H9 (cell line): ENCODE measurements around the gene MICAL2. TPM values are rescaled to one million over a fixed set of nuclear protein-coding genes. Genes with fewer than 3 reads are reported as not detected.

Experiments used
- DNase-seq: peaks from one replicate; pipeline ENCODE4 v3.0.0-alpha.2; 2017
- H2AFZ ChIP-seq: one replicate; pipeline ENCODE4 v1.6.1; 2013; ENCODE audit warnings: mild to moderate bottlenecking, low read length, control low read depth, moderate library complexity
- H2AK5ac ChIP-seq: 2 replicates; pipeline ENCODE4 v1.6.1; 2013; ENCODE audit warnings: low read length, control low read depth, mixed read lengths; ENCODE audit not compliant: insufficient read length
- H2BK120ac ChIP-seq: one replicate; pipeline ENCODE4 v1.6.1; 2013; ENCODE audit warnings: low read depth, mild to moderate bottlenecking, low read length, control low read depth, inconsistent platforms; ENCODE audit not compliant: poor library complexity, severe bottlenecking
- H2BK12ac ChIP-seq: 2 replicates; pipeline ENCODE4 v1.6.1; 2013; ENCODE audit warnings: low read length, control low read depth, mixed read lengths, low read depth; ENCODE audit not compliant: insufficient read length
- H2BK15ac ChIP-seq: 2 replicates; pipeline ENCODE4 v1.6.1; 2013; ENCODE audit warnings: low read depth, low read length, control low read depth
- H2BK20ac ChIP-seq: one replicate; pipeline ENCODE4 v1.6.1; 2013; ENCODE audit warnings: low read depth, mild to moderate bottlenecking, low read length, control low read depth, inconsistent platforms; ENCODE audit not compliant: poor library complexity, severe bottlenecking
- H2BK5ac ChIP-seq: 2 replicates; pipeline ENCODE4 v1.6.1; 2013; ENCODE audit warnings: low read length, control low read depth, mixed read lengths; ENCODE audit not compliant: insufficient read length
- H3K14ac ChIP-seq: 2 replicates; pipeline ENCODE4 v1.6.1; 2013; ENCODE audit warnings: low read length, control low read depth; ENCODE audit not compliant: insufficient read depth
- H3K18ac ChIP-seq: 2 replicates; pipeline ENCODE4 v1.6.1; 2013; ENCODE audit warnings: low read depth, mild to moderate bottlenecking, mixed read lengths, low read length, control low read depth; ENCODE audit not compliant: insufficient read length
- H3K23ac ChIP-seq: 2 replicates; pipeline ENCODE4 v1.6.1; 2013; ENCODE audit warnings: low read length, control low read depth, mixed read lengths, low read depth; ENCODE audit not compliant: insufficient read length
- H3K23me2 ChIP-seq: 2 replicates; pipeline ENCODE4 v1.6.1; 2013; ENCODE audit warnings: low read depth, mild to moderate bottlenecking, mixed read lengths, low read length, control low read depth; ENCODE audit not compliant: insufficient read length, poor library complexity, severe bottlenecking
- H3K27ac ChIP-seq: 2 replicates; pipeline ENCODE4 v1.5.1; 2013; ENCODE audit warnings: low read length, control low read depth, mixed read lengths, low read depth; ENCODE audit not compliant: insufficient read length
- H3K27me3 ChIP-seq: 2 replicates; pipeline ENCODE4 v1.6.1; 2013; ENCODE audit warnings: low read length, control low read depth, inconsistent platforms; ENCODE audit not compliant: insufficient read depth
- H3K4ac ChIP-seq: 2 replicates; pipeline ENCODE4 v1.6.1; 2013; ENCODE audit warnings: low read depth, mild to moderate bottlenecking, control low read depth, inconsistent platforms, low read length, moderate library complexity
- H3K4me1 ChIP-seq: 2 replicates; pipeline ENCODE4 v1.6.1; 2013; ENCODE audit warnings: low read length, control low read depth, inconsistent platforms; ENCODE audit not compliant: insufficient read depth
- H3K4me2 ChIP-seq: 2 replicates; pipeline ENCODE4 v1.6.1; 2013; ENCODE audit warnings: low read length, control low read depth, mixed read lengths; ENCODE audit not compliant: insufficient read length, insufficient read depth
- H3K56ac ChIP-seq: 2 replicates; pipeline ENCODE4 v1.6.1; 2013; ENCODE audit warnings: low read depth, mild to moderate bottlenecking, mixed read lengths, low read length, control low read depth; ENCODE audit not compliant: insufficient read length
- H3K79me1 ChIP-seq: 2 replicates; pipeline ENCODE4 v1.6.1; 2013; ENCODE audit warnings: low read depth, mild to moderate bottlenecking, moderate library complexity, low read length, control low read depth, inconsistent platforms; ENCODE audit not compliant: insufficient read depth, poor library complexity, severe bottlenecking
- H3K79me2 ChIP-seq: 2 replicates; pipeline ENCODE4 v1.6.1; 2013; ENCODE audit warnings: low read length, control low read depth, inconsistent platforms; ENCODE audit not compliant: insufficient read depth
- H3K9ac ChIP-seq: 2 replicates; pipeline ENCODE4 v1.6.1; 2013; ENCODE audit warnings: low read length, control low read depth, mixed read lengths; ENCODE audit not compliant: insufficient read length; ENCODE audit errors: extremely low read depth
- H3K9me3 ChIP-seq: one replicate; pipeline ENCODE4 v1.6.1; 2013; ENCODE audit warnings: low read depth, low read length, inconsistent platforms; ENCODE audit not compliant: control insufficient read depth
- H3T11ph ChIP-seq: one replicate; pipeline ENCODE4 v1.6.1; 2013; ENCODE audit warnings: mild to moderate bottlenecking, low read length, control low read depth, inconsistent platforms
- H4K20me1 ChIP-seq: one replicate; pipeline ENCODE4 v1.6.1; 2013; ENCODE audit not compliant: control insufficient read depth, insufficient read length, insufficient read depth
- H4K5ac ChIP-seq: 2 replicates; pipeline ENCODE4 v1.6.1; 2013; ENCODE audit warnings: low read depth, mild to moderate bottlenecking, mixed read lengths, low read length, control low read depth; ENCODE audit not compliant: insufficient read length
- H4K8ac ChIP-seq: replicated peaks from 2 replicates; pipeline ENCODE4 v1.6.1; 2013; ENCODE audit warnings: low read length, control low read depth, mixed read lengths, low read depth; ENCODE audit not compliant: insufficient read length
- H4K91ac ChIP-seq: 2 replicates; pipeline ENCODE4 v1.6.1; 2013; ENCODE audit warnings: low read depth, mild to moderate bottlenecking, moderate library complexity, mixed read lengths, low read length, control low read depth; ENCODE audit not compliant: insufficient read length
- H3K27ac Mint-ChIP-seq, 3 experiments: 2 replicates in 2 of 3; 3 replicates in 1 of 3; pipeline ENCODE4 v1.8.0; 2020 to 2021; ENCODE audit warnings: mixed read lengths in 3 of 3, mild to moderate bottlenecking in 1 of 3, moderate library complexity in 1 of 3
- H3K27me3 Mint-ChIP-seq: 2 replicates; pipeline ENCODE4 v1.8.0; 2021; ENCODE audit warnings: low read depth, mild to moderate bottlenecking, moderate library complexity, mixed read lengths
- H3K36me3 Mint-ChIP-seq, 3 experiments: 2 replicates in 2 of 3; 3 replicates in 1 of 3; pipeline ENCODE4 v1.8.0; 2020 to 2021; ENCODE audit warnings: low read depth in 3 of 3, mixed read lengths in 3 of 3; ENCODE audit not compliant: insufficient read depth in 1 of 3
- H3K4me1 Mint-ChIP-seq, 2 experiments: 2 replicates each; pipeline ENCODE4 v1.8.0; 2020; ENCODE audit warnings: mixed read lengths in 2 of 2
- H3K4me3 Mint-ChIP-seq, 2 experiments: 2 replicates in 1 of 2; 3 replicates in 1 of 2; pipeline ENCODE4 v1.8.0; 2020 to 2021; ENCODE audit warnings: mild to moderate bottlenecking in 2 of 2, mixed read lengths in 2 of 2, moderate library complexity in 1 of 2
- H3K9me3 Mint-ChIP-seq, 2 experiments: 2 replicates in 1 of 2; 3 replicates in 1 of 2; pipeline ENCODE4 v1.8.0; 2020; ENCODE audit warnings: mild to moderate bottlenecking in 2 of 2, mixed read lengths in 2 of 2, moderate library complexity in 1 of 2
- WGBS: extraction: QIAGEN DNeasy Blood & Tissue Kit; methylation state at CpG from one replicate; pipeline ENCODE4 v1.1.7; 2013; ENCODE audit warnings: missing lambda C conversion rate, low lambda C conversion rate, mixed read lengths; ENCODE audit not compliant: insufficient read length; ENCODE audit errors: extremely low coverage; 5-methylcytosine and 5-hydroxymethylcytosine counted together
- total RNA-seq: library from RNA; stranded (reverse); gene quantifications from 2 replicates; pipeline ENCODE4 v1.2.1, GENCODE V29; 2021
- TF ChIP-seq, protein P1 (sequence below): fragments of 200-600 bp; sonication (generic); conservative IDR thresholded peaks from 3 replicates; pipeline ENCODE4 v1.8.0; 2021; ENCODE audit warnings: antibody characterized with exemption, mild to moderate bottlenecking

Gene MICAL2
- total RNA-seq, 1 experiment from 2014 or later: 4.7 TPM

DNA sequence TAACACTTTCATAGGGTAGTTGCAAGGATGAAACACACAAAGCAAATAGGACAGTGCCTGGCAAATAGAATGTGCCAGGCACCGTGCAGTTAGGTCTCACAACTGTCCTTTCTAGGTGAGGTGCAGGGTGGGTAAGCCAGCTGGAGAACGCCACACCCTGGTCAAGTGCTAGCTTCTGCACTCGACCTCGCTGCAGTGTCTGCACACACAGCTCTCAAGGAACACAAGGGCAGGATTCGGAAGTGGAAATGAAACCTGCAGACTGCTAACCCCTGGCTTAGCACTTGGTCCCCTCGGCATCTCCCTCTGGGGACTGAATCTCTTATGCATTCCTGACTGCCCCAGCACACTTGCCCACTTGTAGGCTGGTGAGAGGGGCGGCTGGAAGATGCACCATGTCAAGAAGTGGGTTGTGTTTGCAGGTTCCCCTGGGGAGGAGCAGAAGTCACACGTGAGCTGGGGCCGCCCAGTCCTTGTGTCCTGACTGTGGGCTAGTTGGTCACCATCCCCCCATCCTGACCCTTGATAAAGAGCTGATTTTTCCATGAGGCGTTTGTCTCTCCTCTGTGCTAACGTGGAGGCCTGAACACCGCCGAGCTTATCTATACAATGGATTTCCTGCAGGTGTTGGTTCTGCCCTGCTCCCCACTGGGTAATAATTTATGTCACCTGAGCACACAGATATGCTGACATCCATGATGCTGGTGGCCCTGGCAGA is 89.0 kb downstream of the MICAL2 start:
- peaks cover 4% of the 10 kb centered on the region; the same call in 1 of the 2 replicates for H3K27me3 Mint-ChIP-seq
- no peaks in the 10 kb centered on the region for H3K4me1 ChIP-seq
- H2AFZ ChIP-seq: no peak overlapping the region
- no peak overlapping the region for H3T11ph ChIP-seq
- H2BK15ac ChIP-seq: no peak overlapping the region
- H3K4me1 Mint-ChIP-seq: peaks cover 4 to 12% of the 10 kb centered on the region in 2 experiments
- H3K79me2 ChIP-seq: no peaks in the 10 kb centered on the region
- no peaks in the 10 kb centered on the region for H3K27me3 ChIP-seq
- no peak overlapping the region for H3K27ac ChIP-seq
- WGBS: no CpG with 5 or more reads among the region's 13 CpGs
- H3K27ac Mint-ChIP-seq: no peak overlapping the region
- H3K4ac ChIP-seq: no peak overlapping the region
- no peak overlapping the region for H3K23ac ChIP-seq
- H3K9me3 Mint-ChIP-seq: peaks cover 0 to 3% of the 10 kb centered on the region in 2 experiments; a peak in 1 of 5 replicates
- no peak overlapping the region for H2BK120ac ChIP-seq
- no peak overlapping the region for H2BK20ac ChIP-seq
- no peaks in the 10 kb centered on the region for H3K9me3 ChIP-seq
- no peaks in the 10 kb centered on the region for H3K79me1 ChIP-seq
- H2AK5ac ChIP-seq: no peak overlapping the region
- H3K23me2 ChIP-seq: no peaks in the 10 kb centered on the region
- H3K56ac ChIP-seq: no peak overlapping the region
- H4K5ac ChIP-seq: no peak overlapping the region
- H4K8ac ChIP-seq: no peak overlapping the region
- H2BK5ac ChIP-seq: no peak overlapping the region
- H3K14ac ChIP-seq: no peak overlapping the region; the same call in 1 of the 2 replicates
- no peak overlapping the region for H2BK12ac ChIP-seq
- no peaks in the 10 kb centered on the region for H4K20me1 ChIP-seq
- H3K4me3 Mint-ChIP-seq: no peak overlapping the region
- H3K4me2 ChIP-seq: no peak overlapping the region
- H3K36me3 Mint-ChIP-seq: no peaks in the 10 kb centered on the region
- no peak overlapping the region for H3K9ac ChIP-seq
- TF ChIP-seq, protein P1, sequence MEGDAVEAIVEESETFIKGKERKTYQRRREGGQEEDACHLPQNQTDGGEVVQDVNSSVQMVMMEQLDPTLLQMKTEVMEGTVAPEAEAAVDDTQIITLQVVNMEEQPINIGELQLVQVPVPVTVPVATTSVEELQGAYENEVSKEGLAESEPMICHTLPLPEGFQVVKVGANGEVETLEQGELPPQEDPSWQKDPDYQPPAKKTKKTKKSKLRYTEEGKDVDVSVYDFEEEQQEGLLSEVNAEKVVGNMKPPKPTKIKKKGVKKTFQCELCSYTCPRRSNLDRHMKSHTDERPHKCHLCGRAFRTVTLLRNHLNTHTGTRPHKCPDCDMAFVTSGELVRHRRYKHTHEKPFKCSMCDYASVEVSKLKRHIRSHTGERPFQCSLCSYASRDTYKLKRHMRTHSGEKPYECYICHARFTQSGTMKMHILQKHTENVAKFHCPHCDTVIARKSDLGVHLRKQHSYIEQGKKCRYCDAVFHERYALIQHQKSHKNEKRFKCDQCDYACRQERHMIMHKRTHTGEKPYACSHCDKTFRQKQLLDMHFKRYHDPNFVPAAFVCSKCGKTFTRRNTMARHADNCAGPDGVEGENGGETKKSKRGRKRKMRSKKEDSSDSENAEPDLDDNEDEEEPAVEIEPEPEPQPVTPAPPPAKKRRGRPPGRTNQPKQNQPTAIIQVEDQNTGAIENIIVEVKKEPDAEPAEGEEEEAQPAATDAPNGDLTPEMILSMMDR: no peak
- no peak for DNase-seq
- no peak overlapping the region for H3K18ac ChIP-seq
- no peak overlapping the region for H4K91ac ChIP-seq
